ENCODE measurements around the gene MTARC2.

The MTARC2 gene

DNA sequence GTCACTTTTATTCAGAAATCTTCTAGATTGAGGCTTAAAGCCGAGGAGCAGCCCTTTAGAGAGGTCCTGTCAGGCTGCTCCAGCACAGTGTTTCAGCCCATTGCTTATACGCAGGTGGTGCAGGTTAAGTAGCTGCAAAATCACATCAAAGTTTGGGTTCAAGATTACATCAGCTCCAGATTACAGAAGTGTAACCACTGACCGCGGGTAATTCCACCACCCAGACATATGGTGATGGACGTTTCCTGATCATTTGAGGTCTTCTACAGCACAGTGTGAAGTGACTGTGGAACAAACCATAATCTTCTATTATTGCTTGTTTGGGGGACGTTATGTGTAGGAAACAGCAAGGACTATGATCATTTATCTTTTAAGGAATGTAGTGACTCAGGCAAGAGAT, 46.1 kb upstream of the MTARC2 start:
- Histone ChIP-seq H4K8ac (ENCODE audit: low read depth, low read length) (no peak overlapping the region), H3K4me1 (ENCODE audit: control insufficient read depth in 1 of 2, insufficient read depth in 2 of 2, low read length in 2 of 2) (peaks cover 7 to 11% of the 10 kb centered on the region in 2 experiments), H2AK5ac (ENCODE audit: low read length) (no peak overlapping the region), H2BK5ac (ENCODE audit: low read depth, low read length, poor library complexity) (no peak overlapping the region), H4K12ac (ENCODE audit: low read depth, low read length) (no peak overlapping the region), H3K27me3 (ENCODE audit: insufficient read depth, low read length) (no peaks in the 10 kb centered on the region), H3K79me2 (ENCODE audit: control insufficient read depth, insufficient read depth, low read length, poor library complexity) (no peaks in the 10 kb centered on the region), H2BK12ac (ENCODE audit: low read length) (no peak overlapping the region), H3K18ac (ENCODE audit: low read length) (no peak overlapping the region), H3K79me1 (ENCODE audit: low read length) (peaks cover 3% of the 10 kb centered on the region), H4K91ac (ENCODE audit: low read depth, low read length) (no peak overlapping the region), H3K4me3 (ENCODE audit: low read depth, low read length) (no peak overlapping the region), H3K14ac (ENCODE audit: low read length) (no peak overlapping the region), H2AFZ (ENCODE audit: insufficient read depth, low read length, poor library complexity) (no peak overlapping the region), H3K9ac (ENCODE audit: low read length) (no peak overlapping the region), H3K27ac (ENCODE audit: low read depth, low read length) (no peak overlapping the region), H3K36me3 (ENCODE audit: control insufficient read depth in 1 of 2, insufficient read depth in 2 of 2, low read length in 2 of 2) (peaks cover 3 to 9% of the 10 kb centered on the region in 2 experiments), H3K4ac (ENCODE audit: low read depth, low read length) (no peak overlapping the region), H3K9me3 (ENCODE audit: insufficient read depth, low read depth, low read length) (no peaks in the 10 kb centered on the region), H2BK120ac (ENCODE audit: insufficient read depth, low read length, poor library complexity) (no peak overlapping the region), H3K4me2 (ENCODE audit: low read length) (no peak overlapping the region), H3K23ac (ENCODE audit: low read length) (no peak overlapping the region)
- no peak for DNase-seq
- no CpG with 5 or more reads among the region's 6 CpGs for WGBS (ENCODE audit: extremely low coverage, insufficient coverage, insufficient read length)

GRCh38 chr1:220702733-220703270, 45.3 kb upstream of the MTARC2 start:
- no peak overlapping the region for H3K27ac ChIP-seq (ENCODE audit: low read depth, low read length)
- H3K79me1 ChIP-seq (ENCODE audit: low read length): peaks cover 3% of the 10 kb centered on the region
- DNase-seq: no peak
- WGBS (ENCODE audit: extremely low coverage, insufficient coverage, insufficient read length): no CpG with 5 or more reads among the region's 5 CpGs
- H3K14ac ChIP-seq (ENCODE audit: low read length): no peak overlapping the region
- H3K9me3 ChIP-seq (ENCODE audit: insufficient read depth, low read depth, low read length): no peaks in the 10 kb centered on the region
- H2BK5ac ChIP-seq (ENCODE audit: low read depth, low read length, poor library complexity): no peak overlapping the region
- H2BK120ac ChIP-seq (ENCODE audit: insufficient read depth, low read length, poor library complexity): no peak overlapping the region
- no peak overlapping the region for H4K8ac ChIP-seq (ENCODE audit: low read depth, low read length)
- H3K4ac ChIP-seq (ENCODE audit: low read depth, low read length): no peak overlapping the region
- no peak overlapping the region for H2AFZ ChIP-seq (ENCODE audit: insufficient read depth, low read length, poor library complexity)
- H3K9ac ChIP-seq (ENCODE audit: low read length): no peak overlapping the region
- peaks cover 0 to 3% of the 10 kb centered on the region in 2 experiments for H3K36me3 ChIP-seq (ENCODE audit: control insufficient read depth in 1 of 2, insufficient read depth in 2 of 2, low read length in 2 of 2)
- H2AK5ac ChIP-seq (ENCODE audit: low read length): no peak overlapping the region
- H4K12ac ChIP-seq (ENCODE audit: low read depth, low read length): no peak overlapping the region
- no peaks in the 10 kb centered on the region for H3K27me3 ChIP-seq (ENCODE audit: insufficient read depth, low read length)
- H3K79me2 ChIP-seq (ENCODE audit: control insufficient read depth, insufficient read depth, low read length, poor library complexity): no peaks in the 10 kb centered on the region
- no peak overlapping the region for H3K23ac ChIP-seq (ENCODE audit: low read length)
- H3K4me1 ChIP-seq (ENCODE audit: control insufficient read depth in 1 of 2, insufficient read depth in 2 of 2, low read length in 2 of 2): peaks cover 6 to 8% of the 10 kb centered on the region in 2 experiments
- no peak overlapping the region for H2BK12ac ChIP-seq (ENCODE audit: low read length)
- no peak overlapping the region for H3K4me2 ChIP-seq (ENCODE audit: low read length)
- no peak overlapping the region for H3K4me3 ChIP-seq (ENCODE audit: low read depth, low read length)
- no peak overlapping the region for H3K18ac ChIP-seq (ENCODE audit: low read length)
- H4K91ac ChIP-seq (ENCODE audit: low read depth, low read length): no peak overlapping the region

DNA sequence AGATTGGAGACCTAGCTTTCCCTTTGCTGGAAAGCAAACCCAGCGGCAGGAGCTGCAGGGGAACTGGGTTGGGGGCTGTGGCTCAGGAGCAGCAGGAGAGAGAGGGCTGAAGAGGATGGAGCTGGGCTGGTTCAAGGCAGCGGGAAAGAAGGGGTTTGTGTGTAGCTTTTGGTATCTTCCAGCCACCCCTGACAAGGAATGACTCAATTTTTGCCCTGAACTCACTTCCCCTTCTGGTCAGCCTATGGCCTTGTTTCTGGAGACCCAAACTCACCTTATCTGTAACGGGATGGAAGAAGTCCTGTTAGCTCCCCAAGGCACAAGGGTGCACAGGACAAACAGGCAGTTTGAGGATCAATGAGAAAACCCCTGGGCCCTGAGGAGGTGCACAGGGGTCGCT, 44.8 kb upstream of the MTARC2 start:
- no peak overlapping the region for H3K4me2 ChIP-seq (ENCODE audit: low read length)
- H3K9ac ChIP-seq (ENCODE audit: low read length): no peak overlapping the region
- H3K79me1 ChIP-seq (ENCODE audit: low read length): peaks cover 3% of the 10 kb centered on the region
- no peak overlapping the region for H3K23ac ChIP-seq (ENCODE audit: low read length)
- H3K27me3 ChIP-seq (ENCODE audit: insufficient read depth, low read length): no peaks in the 10 kb centered on the region
- no peak overlapping the region for H2BK12ac ChIP-seq (ENCODE audit: low read length)
- H3K9me3 ChIP-seq (ENCODE audit: insufficient read depth, low read depth, low read length): no peaks in the 10 kb centered on the region
- H2BK5ac ChIP-seq (ENCODE audit: low read depth, low read length, poor library complexity): no peak overlapping the region
- H3K14ac ChIP-seq (ENCODE audit: low read length): no peak overlapping the region
- no peak for DNase-seq
- H3K4ac ChIP-seq (ENCODE audit: low read depth, low read length): no peak overlapping the region
- H3K4me1 ChIP-seq (ENCODE audit: control insufficient read depth in 1 of 2, insufficient read depth in 2 of 2, low read length in 2 of 2): peaks cover 6 to 8% of the 10 kb centered on the region in 2 experiments
- H3K4me3 ChIP-seq (ENCODE audit: low read depth, low read length): no peak overlapping the region
- H2BK120ac ChIP-seq (ENCODE audit: insufficient read depth, low read length, poor library complexity): no peak overlapping the region
- no peaks in the 10 kb centered on the region for H3K36me3 ChIP-seq (ENCODE audit: control insufficient read depth in 1 of 2, insufficient read depth in 2 of 2, low read length in 2 of 2)
- no peak overlapping the region for H2AK5ac ChIP-seq (ENCODE audit: low read length)
- H4K8ac ChIP-seq (ENCODE audit: low read depth, low read length): no peak overlapping the region
- H4K91ac ChIP-seq (ENCODE audit: low read depth, low read length): no peak overlapping the region
- no peak overlapping the region for H3K27ac ChIP-seq (ENCODE audit: low read depth, low read length)
- H3K18ac ChIP-seq (ENCODE audit: low read length): no peak overlapping the region
- H3K79me2 ChIP-seq (ENCODE audit: control insufficient read depth, insufficient read depth, low read length, poor library complexity): no peaks in the 10 kb centered on the region
- no peak overlapping the region for H4K12ac ChIP-seq (ENCODE audit: low read depth, low read length)
- no peak overlapping the region for H2AFZ ChIP-seq (ENCODE audit: insufficient read depth, low read length, poor library complexity)
- no CpG with 5 or more reads among the region's 4 CpGs for WGBS (ENCODE audit: extremely low coverage, insufficient coverage, insufficient read length)

DNA sequence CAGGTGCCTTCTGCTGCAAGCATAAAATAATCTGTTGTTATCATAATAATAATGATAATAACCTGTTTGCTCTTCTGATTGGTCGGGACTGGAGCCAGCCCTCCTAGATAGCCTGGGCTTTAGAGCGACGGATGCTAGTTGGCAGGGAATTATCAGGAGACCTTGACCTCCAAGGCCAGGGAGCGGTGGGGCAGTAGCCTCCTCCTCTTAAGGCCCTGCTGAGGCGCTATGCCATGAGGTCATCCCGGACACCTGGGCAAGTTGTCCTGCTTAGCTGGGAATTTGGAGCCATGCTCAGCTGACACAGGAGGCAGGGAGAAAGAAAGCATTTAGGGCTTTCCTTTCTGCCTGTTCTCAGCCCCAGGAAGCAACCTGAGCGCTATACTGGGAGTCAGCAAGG, 42.3 kb upstream of the MTARC2 start:
- H2BK120ac ChIP-seq (ENCODE audit: insufficient read depth, low read length, poor library complexity): no peak overlapping the region
- no peak for DNase-seq
- no peak overlapping the region for H4K12ac ChIP-seq (ENCODE audit: low read depth, low read length)
- no peak overlapping the region for H4K91ac ChIP-seq (ENCODE audit: low read depth, low read length)
- no peak overlapping the region for H2AK5ac ChIP-seq (ENCODE audit: low read length)
- H2BK12ac ChIP-seq (ENCODE audit: low read length): no peak overlapping the region
- H3K36me3 ChIP-seq (ENCODE audit: control insufficient read depth in 1 of 2, insufficient read depth in 2 of 2, low read length in 2 of 2): no peaks in the 10 kb centered on the region
- H3K4me3 ChIP-seq (ENCODE audit: low read depth, low read length): no peak overlapping the region
- no peaks in the 10 kb centered on the region for H3K79me1 ChIP-seq (ENCODE audit: low read length)
- H3K4me1 ChIP-seq (ENCODE audit: control insufficient read depth in 1 of 2, insufficient read depth in 2 of 2, low read length in 2 of 2): no peaks in the 10 kb centered on the region
- H3K18ac ChIP-seq (ENCODE audit: low read length): no peak overlapping the region
- peaks cover 2% of the 10 kb centered on the region for H3K9me3 ChIP-seq (ENCODE audit: insufficient read depth, low read depth, low read length)
- no peak overlapping the region for H3K27ac ChIP-seq (ENCODE audit: low read depth, low read length)
- H3K9ac ChIP-seq (ENCODE audit: low read length): no peak overlapping the region
- H3K27me3 ChIP-seq (ENCODE audit: insufficient read depth, low read length): no peaks in the 10 kb centered on the region
- no peak overlapping the region for H2BK5ac ChIP-seq (ENCODE audit: low read depth, low read length, poor library complexity)
- H3K23ac ChIP-seq (ENCODE audit: low read length): no peak overlapping the region
- no peak overlapping the region for H2AFZ ChIP-seq (ENCODE audit: insufficient read depth, low read length, poor library complexity)
- H3K4me2 ChIP-seq (ENCODE audit: low read length): no peak overlapping the region
- WGBS (ENCODE audit: extremely low coverage, insufficient coverage, insufficient read length): no CpG with 5 or more reads among the region's 7 CpGs
- H3K79me2 ChIP-seq (ENCODE audit: control insufficient read depth, insufficient read depth, low read length, poor library complexity): no peaks in the 10 kb centered on the region
- H4K8ac ChIP-seq (ENCODE audit: low read depth, low read length): no peak overlapping the region
- no peak overlapping the region for H3K14ac ChIP-seq (ENCODE audit: low read length)
- H3K4ac ChIP-seq (ENCODE audit: low read depth, low read length): no peak overlapping the region

Measured in trophoblast cell (in vitro differentiated cells and primary cell).